Measurements from ENCODE around the gene SMARCD3.

SMARCD3 gene

DNA sequence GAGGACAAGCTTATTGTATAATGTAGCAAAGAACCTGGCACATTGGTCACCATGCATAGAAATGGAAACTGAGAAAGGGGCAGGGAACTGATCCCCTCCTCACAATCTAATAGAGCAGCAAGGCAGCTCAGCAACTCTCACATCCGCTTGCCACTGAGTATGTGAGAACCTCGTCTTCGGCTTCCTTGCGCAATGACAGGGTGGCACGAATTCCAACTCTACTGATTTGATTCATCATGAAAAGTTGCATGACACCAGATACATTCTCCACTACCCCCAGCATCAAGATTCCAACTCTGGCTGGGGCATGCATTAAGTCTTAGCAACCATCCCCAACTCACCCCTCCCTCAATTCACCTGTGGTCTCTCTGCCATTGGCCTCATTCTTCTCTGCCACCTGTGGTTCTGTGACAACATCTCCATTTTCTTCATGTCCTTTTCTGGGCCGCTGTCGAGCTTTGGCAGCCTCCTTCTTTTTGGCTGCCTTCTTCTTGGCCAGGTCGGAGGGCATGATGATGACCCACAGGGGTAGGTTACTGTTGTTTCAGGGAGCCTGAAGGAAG lies 22.5 kb downstream of the SMARCD3 start:
- ChIA-PET CTCF (interaction anchor here (3.6 kb wide), 1 partner anchor 18 kb away, joined by 26 read pairs; no protein-coding TSS in a partner anchor), POLR2A (interaction anchor here (1.7 to 5.2 kb wide), 4 partner anchors 12 to 47 kb away, joined by 9 to 90 read pairs (median 22); partner anchors contain the start of gene H2BK1)
- no peak for TF ChIP-seq FOXK2 (IDR thresholded peaks at IDR 0.05)
- no peak for TF ChIP-seq ARNT (IDR thresholded peaks at IDR 0.05)
- no peak for TF ChIP-seq BHLHE40 (IDR thresholded peaks at IDR 0.05; ENCODE audit: borderline replicate concordance)
- TF ChIP-seq FOXA1 (IDR thresholded peaks at IDR 0.05) = no peak
- TF ChIP-seq SP1 (IDR thresholded peaks at IDR 0.05) = no peak
- no peak for TF ChIP-seq PKNOX1 (IDR thresholded peaks at IDR 0.05)
- TF ChIP-seq ZNF384 (IDR thresholded peaks at IDR 0.05) = no peak
- TF ChIP-seq TARDBP (IDR thresholded peaks at IDR 0.05) = no peak
- no peak for TF ChIP-seq NFRKB (IDR thresholded peaks at IDR 0.05)
- TF ChIP-seq LEF1 (IDR thresholded peaks at IDR 0.05; ENCODE audit: borderline replicate concordance) = no peak
- no peak for TF ChIP-seq FOXM1 (IDR thresholded peaks at IDR 0.05; ENCODE audit: borderline replicate concordance)
- no peak for TF ChIP-seq HDGF (IDR thresholded peaks at IDR 0.05; ENCODE audit: borderline replicate concordance)
- no peak for TF ChIP-seq ELF4 (IDR thresholded peaks at IDR 0.05)
- no peak for TF ChIP-seq SUZ12 (IDR thresholded peaks at IDR 0.05)
- no peak for TF ChIP-seq CTBP1 (IDR thresholded peaks at IDR 0.05; ENCODE audit: borderline replicate concordance)
- no peak for TF ChIP-seq L3MBTL2 (conservative IDR thresholded peaks at IDR 0.05)
- no peak for DNase-seq (ENCODE audit: extremely low spot score)

DNA sequence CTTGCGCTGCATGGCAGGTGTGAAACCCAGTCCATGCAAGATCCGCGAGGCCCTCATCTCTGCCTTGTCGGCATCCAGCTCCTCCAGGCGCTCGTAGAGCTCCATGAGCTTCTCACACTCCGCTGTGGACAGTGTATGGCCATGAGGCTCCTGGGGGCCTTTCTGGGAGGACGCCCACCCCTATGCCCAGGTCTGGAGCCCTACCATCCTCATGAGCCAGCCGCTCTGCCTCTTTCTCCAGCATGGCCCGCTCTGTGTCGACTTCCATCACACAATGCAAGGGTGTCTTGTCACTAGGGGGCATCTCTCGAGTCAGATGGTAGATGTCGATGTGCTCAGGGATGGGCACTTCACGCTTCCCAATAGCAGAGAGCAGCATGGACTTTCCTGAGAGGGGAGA lies 24.8 kb downstream of the SMARCD3 start:
- no peak for DNase-seq (ENCODE audit: extremely low spot score)
- ChIA-PET CTCF (interaction anchor here (1.1 kb wide), 1 partner anchor 56 kb away, joined by 3 read pairs; no protein-coding TSS in a partner anchor), POLR2A (interaction anchor here (1.2 to 1.8 kb wide), 3 partner anchors 9 to 13 kb away, joined by 3 to 4 read pairs (median 4); partner anchors contain the start of gene CHPF2)
- TF ChIP-seq L3MBTL2 (conservative IDR thresholded peaks at IDR 0.05) (no peak), SP1 (IDR thresholded peaks at IDR 0.05) (no peak), TARDBP (IDR thresholded peaks at IDR 0.05) (no peak), FOXA1 (IDR thresholded peaks at IDR 0.05) (no peak), SUZ12 (IDR thresholded peaks at IDR 0.05) (no peak), NFRKB (IDR thresholded peaks at IDR 0.05) (no peak), ZNF384 (IDR thresholded peaks at IDR 0.05) (no peak), HDGF (IDR thresholded peaks at IDR 0.05; ENCODE audit: borderline replicate concordance) (no peak), FOXK2 (IDR thresholded peaks at IDR 0.05) (no peak), BHLHE40 (IDR thresholded peaks at IDR 0.05; ENCODE audit: borderline replicate concordance) (no peak), PKNOX1 (IDR thresholded peaks at IDR 0.05) (no peak), FOXM1 (IDR thresholded peaks at IDR 0.05; ENCODE audit: borderline replicate concordance) (no peak), CTBP1 (IDR thresholded peaks at IDR 0.05; ENCODE audit: borderline replicate concordance) (no peak), ELF4 (IDR thresholded peaks at IDR 0.05) (no peak), ARNT (IDR thresholded peaks at IDR 0.05) (no peak), LEF1 (IDR thresholded peaks at IDR 0.05; ENCODE audit: borderline replicate concordance) (no peak)

DNA sequence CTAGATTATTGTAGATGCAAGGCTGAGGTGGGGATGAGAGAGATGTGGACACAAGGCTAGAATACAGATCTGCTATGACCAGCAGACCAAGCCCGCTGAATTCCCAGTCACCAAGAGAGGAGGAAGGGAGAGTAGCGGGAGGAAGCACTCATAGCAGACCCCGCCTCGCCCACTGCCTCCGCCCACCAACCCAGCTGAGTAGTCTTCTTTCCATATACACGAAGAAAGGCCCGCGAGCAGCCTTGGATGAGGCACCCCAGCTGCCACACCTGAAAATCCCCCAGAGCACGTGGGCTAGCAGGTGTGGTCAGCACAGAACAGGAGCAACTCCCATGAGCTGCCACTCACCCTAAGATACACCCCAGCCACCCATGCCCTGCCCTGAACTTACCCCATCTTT lies 30.3 kb downstream of the SMARCD3 start:
- ChIA-PET POLR2A (interaction anchor here (0.9 to 10.6 kb wide), 3 partner anchors 9 to 29 kb away, joined by 3 to 90 read pairs (median 7); partner anchors contain the start of genes ABCF2 and CHPF2), CTCF (no interaction called here)
- DNase-seq (ENCODE audit: extremely low spot score) = no peak
- no peak for TF ChIP-seq FOXK2 (IDR thresholded peaks at IDR 0.05)
- TF ChIP-seq SUZ12 (IDR thresholded peaks at IDR 0.05) = no peak
- no peak for TF ChIP-seq ZNF384 (IDR thresholded peaks at IDR 0.05)
- TF ChIP-seq NFRKB (IDR thresholded peaks at IDR 0.05) = no peak
- no peak for TF ChIP-seq BHLHE40 (IDR thresholded peaks at IDR 0.05; ENCODE audit: borderline replicate concordance)
- TF ChIP-seq L3MBTL2 (conservative IDR thresholded peaks at IDR 0.05) = no peak
- TF ChIP-seq HDGF (IDR thresholded peaks at IDR 0.05; ENCODE audit: borderline replicate concordance) = no peak
- TF ChIP-seq FOXA1 (IDR thresholded peaks at IDR 0.05) = no peak
- no peak for TF ChIP-seq SP1 (IDR thresholded peaks at IDR 0.05)
- no peak for TF ChIP-seq TARDBP (IDR thresholded peaks at IDR 0.05)
- no peak for TF ChIP-seq PKNOX1 (IDR thresholded peaks at IDR 0.05)
- TF ChIP-seq LEF1 (IDR thresholded peaks at IDR 0.05; ENCODE audit: borderline replicate concordance) = no peak
- no peak for TF ChIP-seq ELF4 (IDR thresholded peaks at IDR 0.05)

GRCh38 chr7:151215396-151215795 lies 33.1 kb downstream of the SMARCD3 start:
- ChIA-PET CTCF (no interaction called here), POLR2A (interaction anchor here (10.6 kb wide), 1 partner anchor 11 kb away, joined by 90 read pairs; the partner anchor contains the start of gene ABCF2)
- TF ChIP-seq BHLHE40 (IDR thresholded peaks at IDR 0.05; ENCODE audit: borderline replicate concordance) = no peak
- DNase-seq (ENCODE audit: extremely low spot score) = no peak

GRCh38 chr7:151213826-151214225 lies 34.7 kb downstream of the SMARCD3 start:
- CTCF ChIA-PET = interaction anchor here (0.6 to 0.9 kb wide), 3 partner anchors 23 to 229 kb away, joined by 3 read pairs; no protein-coding TSS in a partner anchor
- POLR2A ChIA-PET = interaction anchor here (1.0 to 10.6 kb wide), 3 partner anchors 10 to 18 kb away, joined by 3 to 90 read pairs (median 6); partner anchors contain the start of genes ABCF2 and CHPF2
- no peak for DNase-seq (ENCODE audit: extremely low spot score)
- no peak for TF ChIP-seq ARNT (IDR thresholded peaks at IDR 0.05)
- no peak for TF ChIP-seq PKNOX1 (IDR thresholded peaks at IDR 0.05)
- TF ChIP-seq ZNF384 (IDR thresholded peaks at IDR 0.05) = no peak
- no peak for TF ChIP-seq BHLHE40 (IDR thresholded peaks at IDR 0.05; ENCODE audit: borderline replicate concordance)
- no peak for TF ChIP-seq FOXM1 (IDR thresholded peaks at IDR 0.05; ENCODE audit: borderline replicate concordance)
- no peak for TF ChIP-seq ELF4 (IDR thresholded peaks at IDR 0.05)

All from HEK293T (cell line).